NOMO-1 (cell line): ENCODE data around the gene DFFB.
"Not testable (repeated sequence)": the region's sequence is repeated elsewhere in the genome, so short reads cannot be mapped to it uniquely, and the experiment has no call there.

Source experiments
- DNase-seq, 2 experiments: peaks; one replicate each; lab custom pipeline; 2025; ENCODE audit not compliant: unreplicated experiment in 2 of 2; lab: John Stamatoyannopoulos, UW

The DFFB gene, protein sequence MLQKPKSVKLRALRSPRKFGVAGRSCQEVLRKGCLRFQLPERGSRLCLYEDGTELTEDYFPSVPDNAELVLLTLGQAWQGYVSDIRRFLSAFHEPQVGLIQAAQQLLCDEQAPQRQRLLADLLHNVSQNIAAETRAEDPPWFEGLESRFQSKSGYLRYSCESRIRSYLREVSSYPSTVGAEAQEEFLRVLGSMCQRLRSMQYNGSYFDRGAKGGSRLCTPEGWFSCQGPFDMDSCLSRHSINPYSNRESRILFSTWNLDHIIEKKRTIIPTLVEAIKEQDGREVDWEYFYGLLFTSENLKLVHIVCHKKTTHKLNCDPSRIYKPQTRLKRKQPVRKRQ

DNA sequence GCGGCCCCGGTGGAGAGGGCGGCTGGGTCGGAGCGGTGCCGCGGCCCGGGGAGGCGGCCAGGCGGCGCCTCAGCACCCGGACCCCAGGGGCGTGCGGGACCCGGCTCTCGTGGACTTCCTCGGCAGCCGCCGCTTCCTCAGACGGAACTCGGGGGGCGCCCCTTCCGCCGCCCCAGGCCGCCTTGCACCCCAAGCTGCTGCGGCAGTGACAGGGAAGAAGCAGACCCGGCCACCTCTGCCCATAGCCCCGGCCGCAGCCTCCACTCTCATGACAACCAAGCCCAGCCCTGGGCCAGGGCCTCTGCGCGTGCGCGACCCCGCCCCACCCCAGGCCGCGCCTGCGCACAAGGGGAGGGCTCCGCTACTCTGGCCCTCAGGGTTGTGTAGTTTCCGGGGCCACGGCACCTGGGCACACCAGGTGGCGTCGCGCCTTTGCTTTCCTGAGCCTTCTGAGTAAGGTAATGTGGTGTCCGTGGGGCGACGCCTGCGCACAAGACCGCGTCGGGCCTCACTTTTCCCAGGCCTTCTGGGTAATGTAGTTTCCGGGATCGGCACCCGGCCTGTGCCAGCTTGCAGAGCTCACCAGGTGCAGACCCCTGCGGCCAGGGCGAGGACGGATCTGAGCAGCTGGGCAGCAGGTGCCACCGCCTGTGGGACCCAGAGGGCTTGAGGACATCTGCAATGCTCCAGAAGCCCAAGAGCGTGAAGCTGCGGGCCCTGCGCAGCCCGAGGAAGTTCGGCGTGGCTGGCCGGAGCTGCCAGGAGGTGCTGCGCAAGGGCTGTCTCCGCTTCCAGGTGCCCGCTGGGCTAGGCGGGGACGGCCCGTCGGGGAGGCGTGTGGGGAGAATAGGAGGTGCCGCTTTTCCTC is at the start of gene DFFB, which contains the start of gene CEP104:
DFFB (plus strand) TSS at position 554 of the 868 bp plus-strand sequence; CDS start at position 682, 128 bp downstream.
CEP104 (minus strand) TSS at position 289 of the 868 bp plus-strand sequence. CDS start 4,804 bp downstream, outside the sequence.
- peak; percentile 78 to 86 for DNase-seq

DNA sequence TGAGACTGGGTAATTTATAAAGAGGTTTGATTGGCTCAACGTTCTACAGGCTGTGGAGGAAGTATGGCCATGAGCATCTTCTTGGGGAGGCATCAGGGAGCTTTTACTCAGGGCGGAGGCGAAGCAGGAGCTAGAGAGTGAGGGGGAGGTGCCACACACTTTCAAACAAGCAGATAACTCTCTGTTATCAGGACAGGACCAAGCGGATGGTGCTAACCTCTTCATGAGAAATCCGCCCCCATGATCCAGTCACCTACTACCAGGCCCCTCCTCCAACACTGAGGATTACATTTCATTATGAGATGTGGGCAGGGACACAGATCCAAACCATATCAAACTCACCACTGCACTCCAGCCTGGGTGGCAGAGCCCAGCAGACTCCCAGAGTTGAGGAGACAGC is 49.5 kb upstream of the DFFB start:
- no peak for DNase-seq

GRCh38 chr1:3809680-3810079 is 47.6 kb upstream of the DFFB start:
- DNase-seq, result no peak

DNA sequence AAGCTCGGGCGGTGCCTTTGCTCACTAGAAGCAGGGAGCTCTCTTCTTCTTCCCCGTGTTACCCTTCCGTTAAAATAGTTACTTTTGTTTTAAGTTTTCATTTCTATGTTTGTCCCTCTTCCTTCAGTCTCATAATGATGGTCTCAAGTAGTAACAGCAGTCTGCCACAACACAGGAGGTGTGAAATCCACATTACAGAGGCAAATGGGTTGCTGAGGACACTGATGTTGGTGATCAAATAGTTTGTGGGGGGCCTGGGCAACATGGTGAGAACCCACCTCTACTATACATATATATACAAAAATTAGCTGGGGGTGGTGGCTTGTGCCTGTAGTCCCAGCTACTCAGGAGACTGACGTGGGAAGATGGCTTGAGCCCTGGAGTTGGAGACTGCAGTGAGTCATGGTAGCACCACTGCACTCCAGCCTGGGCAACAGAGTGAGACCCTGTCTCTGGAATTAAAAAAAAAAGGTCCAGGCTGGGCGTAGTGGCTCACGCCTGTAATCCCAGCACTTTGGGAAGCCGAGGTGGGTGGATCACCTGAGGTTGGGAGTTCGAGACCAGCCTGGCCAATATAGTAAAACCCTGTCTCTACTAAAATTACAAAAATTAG is 47.0 kb upstream of the DFFB start:
- DNase-seq, result not testable (repeated sequence)

GRCh38 chr1:3811595-3811911 is 45.7 kb upstream of the DFFB start:
- no peak for DNase-seq

DNA sequence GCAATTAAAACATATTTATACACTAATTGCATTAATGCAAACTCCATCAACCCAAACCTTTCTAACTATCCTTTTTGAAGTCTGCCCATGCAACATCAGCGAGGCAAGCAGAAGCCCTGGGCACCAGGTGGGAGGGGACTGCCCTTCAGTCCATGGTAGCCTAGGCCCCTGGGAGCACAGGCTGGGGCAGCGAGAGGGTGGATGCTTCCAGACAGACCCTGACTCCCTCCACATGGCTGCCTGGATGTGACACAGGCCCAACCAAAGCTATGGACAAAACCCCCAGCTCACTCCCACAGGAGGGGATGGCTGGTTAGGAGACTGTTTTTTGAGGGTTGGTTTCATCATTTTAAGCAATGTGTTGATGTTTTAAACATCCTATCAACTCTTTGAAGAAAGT is 43.2 kb upstream of the DFFB start:
- no peak for DNase-seq

DNA sequence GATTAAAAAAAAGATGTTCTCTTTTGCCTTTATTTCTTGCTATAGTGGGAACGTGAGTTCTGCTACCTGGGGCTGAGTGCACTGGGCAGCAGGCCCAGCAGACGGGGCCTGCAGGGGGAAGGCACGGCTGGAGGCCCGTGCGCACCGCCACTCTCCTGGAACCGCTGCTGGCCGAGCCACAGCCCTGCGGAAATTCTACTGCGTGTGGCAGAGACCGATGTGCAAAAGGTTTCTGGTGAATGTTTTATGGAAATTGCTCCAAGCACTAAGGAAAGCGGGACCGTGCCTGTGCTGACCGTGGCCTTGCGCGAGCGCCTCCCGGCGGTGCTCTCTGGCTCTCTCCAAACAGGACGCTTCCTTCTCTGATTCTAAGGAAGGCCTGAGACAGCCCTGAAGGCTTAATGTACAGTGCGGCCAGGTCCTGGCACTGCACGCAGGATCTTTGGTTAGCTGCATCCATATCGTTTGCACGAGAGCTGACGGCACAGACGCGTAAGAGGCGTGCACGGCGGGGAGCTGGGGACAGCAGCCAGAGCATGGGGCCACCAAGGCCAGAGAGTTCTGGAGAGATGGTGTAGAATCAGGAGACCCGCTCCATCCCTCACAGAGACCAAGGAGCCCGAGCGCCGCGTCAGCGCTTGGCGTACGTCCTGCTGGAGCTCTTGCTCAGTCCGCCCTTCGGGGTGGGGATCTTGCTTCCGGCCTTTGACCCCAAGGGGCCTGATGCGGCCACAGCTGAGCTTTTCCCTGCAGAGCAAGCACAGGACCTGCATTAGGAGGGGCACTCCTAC is 42.3 kb upstream of the DFFB start:
- DNase-seq, result no peak

DNA sequence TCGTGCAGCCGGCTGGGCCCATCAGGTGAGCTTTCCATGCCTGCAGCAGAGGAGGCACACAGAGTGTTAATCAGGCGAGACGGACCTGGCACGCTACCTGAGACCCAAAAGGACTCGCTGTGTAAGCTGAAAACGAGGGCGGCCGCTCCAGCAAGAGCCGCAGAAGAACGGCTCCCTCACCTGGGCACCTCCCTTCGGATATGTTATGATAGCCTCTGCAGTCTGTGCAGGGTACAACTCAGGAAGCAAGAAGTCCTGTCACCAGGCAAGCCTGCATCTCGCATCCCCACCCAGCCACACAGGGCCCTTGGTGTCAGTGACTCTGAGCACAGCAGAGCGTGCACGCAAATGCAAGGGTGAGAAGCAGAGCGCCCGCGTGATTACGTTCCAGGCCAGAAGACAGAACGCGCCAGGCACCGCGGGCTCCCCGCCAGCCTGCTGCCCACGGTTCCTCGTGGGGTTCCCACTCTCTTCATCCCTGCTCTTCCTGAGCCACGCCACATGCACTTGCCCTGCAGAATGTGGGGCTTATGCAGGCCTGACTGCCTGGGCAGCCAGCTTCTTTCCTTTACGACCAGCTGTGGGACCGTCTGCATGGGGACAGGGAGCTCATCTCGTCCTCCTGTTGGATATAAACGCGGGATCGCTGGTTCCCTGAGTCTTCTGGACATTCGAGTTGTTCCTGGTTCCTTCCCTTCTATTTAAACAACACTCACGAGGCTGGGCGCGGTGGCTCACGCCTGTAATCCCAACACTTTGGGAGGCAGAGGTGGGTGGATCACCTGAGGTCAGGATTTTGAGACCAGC is 40.7 kb upstream of the DFFB start:
- DNase-seq, result no peak

DNA sequence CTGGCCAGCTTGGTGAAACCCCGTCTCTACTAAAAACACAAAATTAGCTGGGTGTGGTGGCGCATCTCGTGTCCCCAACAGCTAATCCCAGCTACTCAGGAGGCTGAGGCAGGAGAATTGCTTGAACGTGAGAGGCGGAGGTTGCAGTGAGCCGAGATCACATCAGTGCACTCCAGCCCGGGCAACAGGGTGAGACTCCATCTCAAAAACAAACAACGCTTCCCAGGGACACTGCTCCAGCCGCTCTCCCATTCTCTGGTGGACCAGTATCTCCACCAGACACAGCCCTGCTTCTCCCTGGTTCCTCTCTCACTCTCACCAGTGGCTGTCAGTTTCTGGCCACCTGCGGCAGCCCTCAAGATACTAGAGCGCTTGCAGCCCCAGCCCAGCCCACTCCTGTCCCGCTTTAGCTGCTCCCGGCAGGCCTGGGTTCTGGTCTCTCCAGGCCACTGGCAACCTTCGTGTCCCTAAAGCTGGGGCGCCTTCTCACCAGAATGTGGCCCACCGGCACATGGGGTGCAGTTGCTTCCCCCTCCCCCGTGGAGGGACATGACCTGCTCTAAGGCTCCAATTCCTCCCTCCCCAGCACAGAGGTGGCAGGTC is 40.0 kb upstream of the DFFB start:
- DNase-seq, result no peak

DNA sequence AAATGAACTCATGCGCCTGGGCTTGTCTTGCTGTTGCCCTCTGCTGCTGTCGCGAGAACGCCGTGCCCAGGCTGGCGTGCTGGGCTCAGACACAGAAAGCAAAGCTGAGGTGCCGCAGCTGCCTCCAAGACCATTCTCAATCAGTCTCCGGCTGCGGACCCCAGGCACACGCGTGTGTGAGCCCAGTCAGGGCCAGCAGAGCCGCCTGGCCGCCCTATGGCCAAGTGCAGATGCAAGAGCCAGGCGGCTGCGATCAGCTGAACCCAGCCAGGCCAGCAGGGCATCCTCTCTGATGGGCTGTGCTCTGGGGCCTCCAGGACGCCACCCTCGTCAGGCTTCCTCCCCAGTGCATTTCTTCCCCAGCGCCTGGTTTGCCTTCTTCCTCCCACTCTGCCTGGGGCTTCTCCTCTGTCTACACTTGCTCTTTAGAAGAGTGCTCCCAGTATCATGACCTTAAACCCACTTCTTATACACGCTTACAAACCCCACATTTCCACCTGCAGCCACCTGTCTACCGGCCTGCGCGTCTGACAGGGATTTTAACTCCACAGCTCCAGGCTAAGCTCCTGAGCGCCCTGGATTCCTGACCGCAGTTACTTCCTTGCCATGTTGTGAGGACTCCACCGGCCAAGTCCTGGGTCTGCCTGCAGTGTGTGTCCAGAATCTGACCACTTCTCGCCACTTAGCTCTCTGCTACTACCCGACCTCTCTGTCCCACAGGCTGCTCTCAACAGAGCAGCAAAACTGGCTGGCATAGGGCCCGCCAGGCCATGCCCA is 39.3 kb upstream of the DFFB start:
- DNase-seq, result no peak

DNA sequence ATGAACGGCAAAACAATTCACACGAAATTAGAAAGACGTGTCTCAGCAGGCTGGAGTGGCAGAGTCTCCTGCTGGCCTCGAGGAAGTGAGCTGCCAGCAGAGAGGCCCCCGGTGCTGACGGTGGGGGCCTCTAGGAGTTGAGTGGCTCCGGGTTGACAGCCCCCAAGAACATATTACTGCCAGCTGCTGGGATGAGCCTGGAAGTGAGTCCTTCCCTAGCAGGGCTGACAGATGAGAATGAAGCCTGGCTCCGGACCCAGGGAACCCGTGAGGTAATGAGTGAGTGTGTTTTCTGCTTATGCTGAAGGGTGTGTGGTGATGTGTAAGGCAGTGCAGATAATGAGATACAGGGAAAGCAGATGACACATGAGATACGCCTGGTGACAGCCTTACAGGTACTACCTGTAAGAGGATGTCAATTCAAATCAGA is 37.5 kb upstream of the DFFB start:
- no peak for DNase-seq

DNA sequence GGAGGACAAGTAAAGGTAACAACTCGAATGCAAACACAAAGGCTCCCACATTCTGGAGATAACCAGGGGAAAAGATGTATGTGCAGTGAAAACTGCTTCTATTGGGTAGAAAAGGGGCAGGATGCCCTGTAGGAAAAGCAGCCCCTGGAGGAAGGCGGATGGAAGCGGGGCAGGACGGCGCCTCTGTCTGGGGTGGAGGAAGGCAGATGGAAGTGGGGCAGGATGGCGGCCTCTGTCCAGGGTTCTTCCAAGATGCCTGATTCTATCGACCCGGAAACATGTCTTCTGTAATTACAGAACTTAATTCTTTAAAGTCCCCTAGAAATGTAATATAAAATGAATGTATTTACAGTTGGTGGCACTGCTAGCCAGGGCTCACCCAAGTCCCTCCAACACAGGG is 37.0 kb upstream of the DFFB start:
- no peak for DNase-seq

DNA sequence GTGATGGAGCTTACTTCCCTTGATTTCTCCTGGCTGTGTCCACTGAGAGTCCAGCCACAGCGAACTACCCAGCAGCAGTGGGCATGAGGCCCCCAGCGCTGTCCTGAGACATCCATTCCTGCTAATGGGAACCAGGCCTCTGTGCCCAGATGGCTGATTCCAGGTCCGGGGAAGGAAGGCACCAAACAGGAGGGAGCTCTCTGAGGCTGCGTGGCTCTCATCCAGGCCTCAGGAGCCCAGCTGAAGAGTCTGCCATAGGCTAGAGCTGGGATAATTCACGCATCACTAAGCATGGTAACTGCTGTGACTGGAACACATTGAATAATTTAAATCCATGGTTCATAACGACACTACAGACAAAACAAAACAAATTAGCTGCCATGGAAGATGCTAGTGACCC is 36.3 kb upstream of the DFFB start:
- no peak for DNase-seq

- no peak for DNase-seq
These were observed 35.8 kb upstream of the DFFB start for GRCh38 chr1:3821447-3821846.

DNA sequence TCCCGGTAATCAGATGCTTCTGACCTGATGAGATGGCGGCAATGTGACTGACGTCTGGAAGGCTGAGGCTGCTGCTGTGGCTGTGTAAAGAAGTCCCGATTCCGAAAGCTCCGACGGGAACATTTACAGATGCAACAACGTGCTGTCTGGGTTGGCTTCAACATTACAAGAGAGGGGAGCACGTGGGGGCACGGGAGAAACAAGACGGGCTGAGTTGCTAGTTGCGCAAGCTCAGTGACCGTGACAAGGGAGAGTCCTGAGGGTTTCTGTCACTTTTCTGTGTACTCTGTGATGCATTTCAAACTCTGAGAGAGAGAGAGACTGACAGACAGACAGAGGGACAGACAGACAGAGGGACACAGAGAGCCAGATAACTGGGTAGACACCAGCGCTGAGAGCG is 35.4 kb upstream of the DFFB start:
- DNase-seq, result no peak

DNA sequence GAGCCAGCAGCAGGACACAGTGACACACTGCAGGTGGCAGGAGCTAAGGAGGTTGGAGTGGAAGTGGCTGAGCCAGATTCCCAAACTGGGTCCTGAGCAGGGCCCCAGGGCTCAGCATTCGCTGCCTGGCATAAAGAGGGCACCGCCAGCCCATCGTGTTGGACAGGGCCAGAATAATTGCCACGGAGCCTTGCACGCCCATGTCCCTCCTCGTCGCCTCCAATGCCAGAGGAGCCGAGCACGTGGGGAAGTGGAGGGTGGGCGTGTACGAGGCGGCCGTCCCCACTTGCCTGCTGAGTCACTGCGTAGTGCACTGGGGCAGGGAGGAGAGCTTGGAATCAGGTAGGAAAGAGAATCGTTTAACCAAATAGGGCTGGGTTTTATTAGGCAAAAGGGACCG is 34.9 kb upstream of the DFFB start:
- DNase-seq, result no peak

GRCh38 chr1:3824650-3825049 is 32.6 kb upstream of the DFFB start:
- no peak for DNase-seq

- DNase-seq, result no peak
These were observed 31.9 kb upstream of the DFFB start for GRCh38 chr1:3825356-3825755.

GRCh38 chr1:3827813-3828307 is 29.4 kb upstream of the DFFB start:
- DNase-seq, result no peak
